IMR-90 (cell line): ENCODE measurements around the gene SLCO3A1. TPM values are rescaled to one million over a fixed set of nuclear protein-coding genes. Genes with fewer than 3 reads are reported as not detected.

Experiments
- ATAC-seq: fragments of 200-7000 bp; cut with Tn5 transposase; 2 replicates; pipeline ENCODE4 v1.9.1; 2020; ENCODE audit warnings: low read depth, mild to moderate bottlenecking, moderate library complexity
- BruUV-seq: library from RNA; stranded (reverse); fragments of 400-500 nt; replicated peaks from 2 replicates; lab custom pipeline; 2021; lab: Mats Ljungman, UMichigan
- CTCF ChIA-PET: fragments of 300-600 bp; formaldehyde crosslinking; extraction: SDS; loops from one replicate; lab custom pipeline; 2021; ENCODE audit warnings: antibody characterized with exemption; lab: Yijun Ruan, JAX
- POLR2A ChIA-PET: fragments of 300-600 bp; sonication (Branson Sonifier 250); formaldehyde crosslinking; loops from one replicate; lab custom pipeline; 2022; ENCODE audit warnings: antibody characterized with exemption; ENCODE audit not compliant: unreplicated experiment; lab: Charles Lee
- DNase-seq: peaks from one replicate; pipeline ENCODE4 v3.0.0; 2013
- H2AFZ ChIP-seq: replicated peaks from 2 replicates; pipeline ENCODE3; 2013; ENCODE audit warnings: low read length, mild to moderate bottlenecking; ENCODE audit not compliant: poor library complexity
- H2AK5ac ChIP-seq: 2 replicates; pipeline ENCODE4 v1.6.1; 2013; ENCODE audit warnings: low read depth, low read length, inconsistent platforms
- H2AK9ac ChIP-seq: replicated peaks from 2 replicates; pipeline ENCODE3; 2013; ENCODE audit warnings: mild to moderate bottlenecking, low read depth, low read length, moderate library complexity; ENCODE audit not compliant: poor library complexity
- H2BK120ac ChIP-seq: 2 replicates; pipeline ENCODE4 v1.6.1; 2013; ENCODE audit warnings: low read depth, low read length, inconsistent platforms
- H2BK15ac ChIP-seq: 3 replicates; pipeline ENCODE4 v1.6.1; 2013; ENCODE audit warnings: low read depth, low read length, inconsistent platforms
- H2BK20ac ChIP-seq: 2 replicates; pipeline ENCODE4 v1.6.1; 2013; ENCODE audit warnings: low read depth, mild to moderate bottlenecking, inconsistent platforms, low read length, moderate library complexity
- H2BK5ac ChIP-seq: 2 replicates; pipeline ENCODE4 v1.6.1; 2013; ENCODE audit warnings: mild to moderate bottlenecking, low read depth, low read length, inconsistent platforms; ENCODE audit not compliant: poor library complexity, severe bottlenecking
- H3K14ac ChIP-seq: replicated peaks from 2 replicates; pipeline ENCODE4 v1.6.1; 2013; ENCODE audit warnings: low read depth, low read length, inconsistent platforms
- H3K18ac ChIP-seq: 2 replicates; pipeline ENCODE4 v1.6.1; 2013; ENCODE audit warnings: low read depth, low read length, control low read depth
- H3K23ac ChIP-seq: 2 replicates; pipeline ENCODE4 v1.6.1; 2013; ENCODE audit warnings: low read depth, low read length, inconsistent platforms
- H3K27ac ChIP-seq: 2 replicates; pipeline ENCODE4 v1.5.1; 2013; ENCODE audit warnings: mild to moderate bottlenecking, control low read depth, low read length; ENCODE audit not compliant: insufficient read depth
- H3K27me3 ChIP-seq: 2 replicates; pipeline ENCODE4 v1.6.1; 2013; ENCODE audit warnings: low read length; ENCODE audit not compliant: control insufficient read depth, insufficient read depth
- H3K36me3 ChIP-seq: 2 replicates; pipeline ENCODE4 v1.6.1; 2013; ENCODE audit warnings: low read length, mixed read lengths; ENCODE audit not compliant: control insufficient read depth, insufficient read depth
- H3K4ac ChIP-seq: 2 replicates; pipeline ENCODE4 v1.6.1; 2013; ENCODE audit warnings: low read depth, low read length, inconsistent platforms
- H3K4me1 ChIP-seq: 2 replicates; pipeline ENCODE4 v1.6.1; 2013; ENCODE audit warnings: low read length, mixed read lengths; ENCODE audit not compliant: control insufficient read depth, insufficient read depth
- H3K4me2 ChIP-seq: 2 replicates; pipeline ENCODE4 v1.6.1; 2013; ENCODE audit warnings: low read depth, mild to moderate bottlenecking, control low read depth, low read length, moderate library complexity
- H3K4me3 ChIP-seq: 2 replicates; pipeline ENCODE4 v1.5.1; 2013; ENCODE audit warnings: low read depth, mild to moderate bottlenecking, control low read depth, low read length, moderate library complexity; ENCODE audit not compliant: insufficient read depth
- H3K56ac ChIP-seq: 2 replicates; pipeline ENCODE4 v1.6.1; 2013; ENCODE audit warnings: low read length, inconsistent platforms; ENCODE audit not compliant: insufficient read depth; ENCODE audit errors: extremely low read depth
- H3K79me1 ChIP-seq, 2 experiments: 2 replicates each; pipeline ENCODE4 v1.6.1; 2013; ENCODE audit warnings: low read length in 2 of 2, inconsistent platforms in 1 of 2, low read depth in 1 of 2
- H3K9ac ChIP-seq: 2 replicates; pipeline ENCODE4 v1.6.1; 2013; ENCODE audit warnings: low read depth, low read length, control low read depth
- H3K9me1 ChIP-seq: 2 replicates; pipeline ENCODE4 v1.6.1; 2013; ENCODE audit warnings: low read length, inconsistent platforms; ENCODE audit not compliant: insufficient read depth
- H3K9me3 ChIP-seq: 2 replicates; pipeline ENCODE4 v1.6.1; 2013; ENCODE audit warnings: low read length; ENCODE audit not compliant: control insufficient read depth, insufficient read depth
- H4K20me1 ChIP-seq: 2 replicates; pipeline ENCODE4 v1.6.1; 2013; ENCODE audit warnings: low read length, inconsistent platforms; ENCODE audit not compliant: insufficient read depth
- H4K5ac ChIP-seq: 2 replicates; pipeline ENCODE4 v1.6.1; 2013; ENCODE audit warnings: mild to moderate bottlenecking, low read depth, low read length, control low read depth
- H4K8ac ChIP-seq, 2 experiments: 2 replicates each; pipeline ENCODE4 v1.6.1; 2013; ENCODE audit warnings: low read depth in 2 of 2, low read length in 2 of 2, control low read depth in 1 of 2, inconsistent platforms in 1 of 2
- H4K91ac ChIP-seq: 2 replicates; pipeline ENCODE4 v1.6.1; 2013; ENCODE audit warnings: low read depth, low read length, inconsistent platforms; ENCODE audit not compliant: insufficient read depth
- CEBPB ChIP-seq: IDR thresholded peaks from 2 replicates; pipeline ENCODE4 v1.6.1; 2012; ENCODE audit warnings: low read depth, low read length, improper control_type of control experiment
- CHD1 ChIP-seq: IDR thresholded peaks from 2 replicates; pipeline ENCODE4 v1.6.1; 2012; ENCODE audit warnings: low read depth, low read length, improper control_type of control experiment
- CTCF ChIP-seq: conservative IDR thresholded peaks from 2 replicates; pipeline ENCODE4 v1.5.1; 2012; ENCODE audit warnings: mild to moderate bottlenecking, low read depth, low read length, improper control_type of control experiment
- ELK1 ChIP-seq: fragments of 150-350 bp; IDR thresholded peaks from 2 replicates; pipeline ENCODE4 v1.6.1; 2016; ENCODE audit warnings: low read depth, mild to moderate bottlenecking, low read length, moderate library complexity, borderline replicate concordance
- MAZ ChIP-seq: IDR thresholded peaks from 2 replicates; pipeline ENCODE4 v1.6.1; 2012; ENCODE audit warnings: low read depth, mild to moderate bottlenecking, low read length, improper control_type of control experiment, moderate library complexity, borderline replicate concordance
- MXI1 ChIP-seq: IDR thresholded peaks from 2 replicates; pipeline ENCODE4 v1.6.1; 2012; ENCODE audit warnings: low read depth, mild to moderate bottlenecking, low read length, moderate library complexity, borderline replicate concordance
- NFE2L2 ChIP-seq: fragments of 150-350 bp; IDR thresholded peaks from 2 replicates; pipeline ENCODE4 v1.6.1; 2016; ENCODE audit warnings: low read depth, mild to moderate bottlenecking, low read length
- POLR2A ChIP-seq: IDR thresholded peaks from 2 replicates; pipeline ENCODE4 v1.6.1; 2012; ENCODE audit warnings: mild to moderate bottlenecking, low read depth, low read length
- RAD21 ChIP-seq: IDR thresholded peaks from 2 replicates; pipeline ENCODE4 v1.6.1; 2012; ENCODE audit warnings: low read length, improper control_type of control experiment
- RCOR1 ChIP-seq: IDR thresholded peaks from 2 replicates; pipeline ENCODE4 v1.6.1; 2012; ENCODE audit warnings: mild to moderate bottlenecking, low read length, improper control_type of control experiment; ENCODE audit not compliant: insufficient replicate concordance
- RFX5 ChIP-seq: IDR thresholded peaks from 2 replicates; pipeline ENCODE4 v1.8.0; 2012; ENCODE audit warnings: low read depth, mild to moderate bottlenecking, low read length, moderate library complexity
- SMC3 ChIP-seq: fragments of 150-350 bp; IDR thresholded peaks from 2 replicates; pipeline ENCODE4 v1.6.1; 2016; ENCODE audit warnings: low read depth, mild to moderate bottlenecking, antibody characterized with exemption, low read length, moderate library complexity
- USF2 ChIP-seq: fragments of 150-350 bp; IDR thresholded peaks from 2 replicates; pipeline ENCODE4 v1.6.1; 2017; ENCODE audit warnings: mild to moderate bottlenecking, antibody characterized with exemption, low read length, low read depth
- WGBS, 2 experiments: methylation state at CpG; one replicate each; pipeline versions ENCODE4 v1.1.5 to v1.1.7; 2013; ENCODE audit warnings: missing lambda C conversion rate in 2 of 2; ENCODE audit not compliant: insufficient read length in 1 of 2; ENCODE audit errors: extremely low coverage in 2 of 2; 5-methylcytosine and 5-hydroxymethylcytosine counted together
- dilution Hi-C: fragments of 300-500 bp; cut with HindIII; formaldehyde crosslinking; loops from one replicate; pipeline ENCODE4 v1.14.3; 2018; ENCODE audit warnings: low sequenced_read_pairs; ENCODE audit not compliant: unreplicated experiment
- in situ Hi-C: fragments of 300-500 bp; cut with MboI; formaldehyde crosslinking; loops from 3 replicates; pipeline ENCODE4 v1.14.3; 2019; ENCODE audit warnings: low sequenced_read_pairs, inconsistent platforms, mixed read lengths
- intact Hi-C: fragments of 100-400 bp; cut with micrococcal nuclease; formaldehyde crosslinking; loops from 2 replicates; pipeline ENCODE4 v1.10.0; 2022
- polyA plus RNA-seq, 3 experiments: library from polyadenylated mRNA; depleted of rRNA; stranded (reverse); fragments of >200 nt; gene quantifications; 2 replicates each; pipeline ENCODE4 v1.2.3, GENCODE V29; 2012; ENCODE audit warnings: low replicate concordance in 1 of 3
- total RNA-seq: library from RNA; depleted of rRNA; stranded (reverse); fragments of >200 nt; gene quantifications from 2 replicates; pipeline ENCODE4 v1.2.3, GENCODE V29; 2012

SLCO3A1 gene
- total and polyA plus RNA-seq, 2 of the 4 experiments (the other 2 are of a cell fraction) = 4.7 to 8.1 TPM

GRCh38 chr15:92047900-92048299 is 194.4 kb downstream of the SLCO3A1 start:
- Histone ChIP-seq H2AK9ac (no peak overlapping the region), H3K4ac (no peak overlapping the region), H4K8ac (no peak overlapping the region), H4K91ac (no peak overlapping the region), H3K27ac (no peak overlapping the region), H3K18ac (no peak overlapping the region), H4K20me1 (0 out of 2 replicates have a peak, but pooled peaks cover 3% of the 10 kb centered on the region), H2AK5ac (no peak overlapping the region), H2BK15ac (no peak overlapping the region), H3K56ac (no peak overlapping the region), H3K9ac (no peak overlapping the region), H2BK120ac (no peak overlapping the region), H3K14ac (no peak overlapping the region), H2AFZ (no peak overlapping the region), H3K9me1 (no peaks in the 10 kb centered on the region), H4K5ac (no peak overlapping the region), H2BK20ac (no peak overlapping the region), H2BK5ac (no peak overlapping the region), H3K23ac (no peak overlapping the region), H3K4me3 (no peak overlapping the region), H3K79me1 (no peaks in the 10 kb centered on the region), H3K4me1 (no peaks in the 10 kb centered on the region), H3K36me3 (no peaks in the 10 kb centered on the region), H3K4me2 (no peak overlapping the region), H3K9me3 (no peaks in the 10 kb centered on the region), H3K27me3 (no peaks in the 10 kb centered on the region)
- BruUV-seq = no TSS peak
- dilution Hi-C loops = no loop called here
- no peak for DNase-seq
- CTCF ChIA-PET = no interaction called here
- TF ChIP-seq CEBPB = no peak
- TF ChIP-seq RAD21 = no peak
- no peak for TF ChIP-seq RCOR1
- no peak for TF ChIP-seq POLR2A
- no peak for TF ChIP-seq CTCF
- no peak for TF ChIP-seq SMC3
- no peak for TF ChIP-seq NFE2L2
- TF ChIP-seq ELK1 = no peak
- no peak for TF ChIP-seq MAZ
- TF ChIP-seq RFX5 = no peak
- no peak for TF ChIP-seq USF2
- no peak for TF ChIP-seq CHD1
- TF ChIP-seq MXI1 = no peak
- POLR2A ChIA-PET = no interaction called here
- in situ Hi-C loops = no loop called here
- no peak for ATAC-seq
- 100% methylated on average over 1 of the region's 4 CpGs; no CpG with 5 or more reads in 1 of the 2 experiments for WGBS, 2 experiments
- intact Hi-C loops = no loop called here
